GM12874 (cell line): ENCODE results near the gene MT1A.

ENCODE experiments used
- CTCF ChIP-seq: IDR thresholded peaks from 2 replicates; pipeline ENCODE4 v1.5.1; 2011; ENCODE audit warnings: low read depth, mild to moderate bottlenecking, control low read depth, low read length, moderate library complexity; ENCODE audit not compliant: insufficient read depth

The MT1A gene

GRCh38 chr16:56643833-56644232 lies 5.4 kb downstream of the MT1A start:
- TF ChIP-seq CTCF = no peak

GRCh38 chr16:56645311-56645710 lies 6.8 kb downstream of the MT1A start:
- no peak for TF ChIP-seq CTCF

- TF ChIP-seq CTCF = no peak
These were observed 7.4 kb downstream of the MT1A start for GRCh38 chr16:56645838-56646237.

- TF ChIP-seq CTCF = no peak
These were observed 9.4 kb downstream of the MT1A start for GRCh38 chr16:56647641-56648431.

GRCh38 chr16:56649271-56649670 lies 10.8 kb downstream of the MT1A start:
- TF ChIP-seq CTCF = no peak

- TF ChIP-seq CTCF = no peak
These were observed 11.4 kb downstream of the MT1A start for GRCh38 chr16:56649820-56650219.

- no peak for TF ChIP-seq CTCF
These were observed 13.1 kb downstream of the MT1A start, which contains the start of gene MT1B for GRCh38 chr16:56651586-56651985. Gene MT1B (plus strand): TSS chr16:56651886. CDS start chr16:56651954, 68 bp downstream.

GRCh38 chr16:56652600-56652999 lies 14.1 kb downstream of the MT1A start:
- TF ChIP-seq CTCF = no peak
